Measurements from ENCODE around the gene DMKN. TPM values are rescaled to one million over a fixed set of nuclear protein-coding genes. Genes with fewer than 3 reads are reported as not detected.
A peak's percentile ranks its signal among the peaks of the same experiment; 100 is the strongest.

The DMKN gene
- total and polyA plus RNA-seq, 9 donors: 1.1 to 22.6 (median 2.0) TPM

DNA sequence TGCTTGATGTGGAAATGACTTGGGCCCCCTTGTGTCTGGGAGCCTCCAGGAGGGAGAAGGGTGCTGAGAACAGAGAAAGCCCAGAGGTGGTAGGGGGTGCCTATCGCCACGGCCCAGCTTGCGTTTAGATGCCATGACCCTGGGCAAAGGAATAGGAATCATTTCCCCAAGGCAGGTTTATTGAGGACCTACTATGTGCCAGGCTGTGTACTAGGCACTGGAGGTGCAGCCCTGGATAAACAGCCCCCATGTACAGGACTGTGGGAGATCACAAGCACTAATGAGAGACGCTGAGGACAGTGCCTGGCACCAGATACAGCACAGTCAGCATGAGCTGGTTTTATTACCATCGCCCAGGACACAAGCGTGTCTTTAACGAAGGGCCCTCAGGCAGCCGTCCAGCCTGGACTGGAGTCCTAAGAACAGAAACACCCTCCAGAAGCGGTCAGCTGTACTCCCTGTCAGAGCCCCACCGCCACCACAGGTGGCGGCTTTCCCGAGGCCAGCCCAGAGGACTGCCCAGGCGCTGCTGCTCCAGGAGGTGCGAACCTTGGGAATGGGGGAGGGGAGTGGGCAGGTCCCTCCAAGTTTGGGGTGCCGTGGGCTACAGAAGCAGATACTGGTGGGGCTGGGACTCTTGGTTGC lies 36.6 kb upstream of the DMKN start:
- Histone ChIP-seq H3K9me3 (replicated peaks; ENCODE audit: control insufficient read depth, low read depth, low read length) (no peaks in the 10 kb centered on the region), H3K4me1 (ENCODE audit: control insufficient read depth, insufficient read depth, low read length) (peaks cover 11% of the 10 kb centered on the region), H3K27ac (ENCODE audit: low read length) (no peak overlapping the region), H3K4me3 (ENCODE audit: low read length) (no peak overlapping the region), H3K27me3 (ENCODE audit: control insufficient read depth, insufficient read depth, low read length) (no peaks in the 10 kb centered on the region), H3K36me3 (ENCODE audit: control insufficient read depth, insufficient read depth, low read length) (peaks cover 17% of the 10 kb centered on the region)
- 77% methylated on average over 15 of the region's 15 CpGs for WGBS (ENCODE audit: insufficient coverage)
- no peak for DNase-seq

DNA sequence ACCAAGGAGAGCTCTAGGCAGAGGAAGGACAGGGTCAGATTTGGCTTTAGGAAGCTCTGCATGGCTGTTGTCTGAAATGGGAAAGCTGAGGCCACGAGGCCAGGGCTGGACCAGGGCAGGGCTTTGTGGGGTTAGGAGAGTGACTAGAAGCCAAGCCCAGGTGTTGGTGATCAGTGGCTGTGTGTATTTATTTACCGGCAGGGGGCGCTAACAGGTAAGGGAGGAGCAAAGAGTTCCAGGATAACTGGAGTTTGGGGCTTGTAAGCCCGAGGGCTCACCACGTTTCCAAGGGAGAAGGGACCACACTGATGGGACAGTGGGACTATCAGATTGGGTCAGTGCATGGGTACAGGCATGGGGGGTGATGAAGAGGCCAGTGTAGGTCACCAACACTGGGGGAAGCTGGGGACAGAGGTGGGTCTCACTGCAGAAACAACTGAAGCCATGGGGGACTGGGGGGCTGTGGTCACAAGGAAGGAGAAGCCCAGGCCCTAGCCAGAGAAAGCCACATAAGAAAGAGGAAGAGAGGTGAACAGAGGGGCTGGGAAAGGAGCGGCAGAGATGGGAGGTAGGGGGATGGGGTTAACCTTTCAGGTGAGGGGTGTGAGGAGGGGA lies 35.8 kb upstream of the DMKN start:
- WGBS (ENCODE audit: insufficient coverage): 20% methylated on average over 6 of the region's 6 CpGs
- no peaks in the 10 kb centered on the region for H3K9me3 ChIP-seq (replicated peaks; ENCODE audit: control insufficient read depth, low read depth, low read length)
- peak; percentile 73 for DNase-seq
- H3K4me3 ChIP-seq (ENCODE audit: low read length): no peak overlapping the region
- peaks cover 17% of the 10 kb centered on the region for H3K36me3 ChIP-seq (ENCODE audit: control insufficient read depth, insufficient read depth, low read length)
- no peak overlapping the region for H3K27ac ChIP-seq (ENCODE audit: low read length)
- H3K4me1 ChIP-seq (ENCODE audit: control insufficient read depth, insufficient read depth, low read length): peaks cover 18% of the 10 kb centered on the region
- no peaks in the 10 kb centered on the region for H3K27me3 ChIP-seq (ENCODE audit: control insufficient read depth, insufficient read depth, low read length)

DNA sequence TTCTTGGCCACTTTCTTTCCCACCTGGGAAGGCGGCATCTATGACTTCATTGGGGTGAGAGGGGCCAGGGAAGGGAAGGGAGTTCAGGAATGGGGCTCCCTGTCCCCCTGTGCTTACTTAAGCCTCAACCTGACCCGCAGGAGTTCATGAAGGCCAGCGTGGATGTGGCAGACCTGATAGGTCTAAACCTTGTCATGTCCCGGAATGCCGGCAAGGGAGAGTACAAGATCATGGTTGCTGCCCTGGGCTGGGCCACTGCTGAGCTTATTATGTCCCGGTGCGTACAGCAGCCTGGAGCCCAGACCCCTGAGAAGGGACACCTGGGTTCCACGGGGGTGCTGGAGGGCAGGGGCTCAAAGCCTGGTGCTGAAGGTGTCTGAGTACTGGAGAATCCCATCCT lies 33.1 kb upstream of the DMKN start:
- peaks cover 23% of the 10 kb centered on the region for H3K36me3 ChIP-seq (ENCODE audit: control insufficient read depth, insufficient read depth, low read length)
- peaks cover 19% of the 10 kb centered on the region for H3K4me1 ChIP-seq (ENCODE audit: control insufficient read depth, insufficient read depth, low read length)
- no peak overlapping the region for H3K27ac ChIP-seq (ENCODE audit: low read length)
- no peaks in the 10 kb centered on the region for H3K9me3 ChIP-seq (replicated peaks; ENCODE audit: control insufficient read depth, low read depth, low read length)
- WGBS (ENCODE audit: insufficient coverage): 87% methylated on average over 7 of the region's 8 CpGs
- no peak for DNase-seq
- no peak overlapping the region for H3K4me3 ChIP-seq (ENCODE audit: low read length)
- H3K27me3 ChIP-seq (ENCODE audit: control insufficient read depth, insufficient read depth, low read length): no peaks in the 10 kb centered on the region

DNA sequence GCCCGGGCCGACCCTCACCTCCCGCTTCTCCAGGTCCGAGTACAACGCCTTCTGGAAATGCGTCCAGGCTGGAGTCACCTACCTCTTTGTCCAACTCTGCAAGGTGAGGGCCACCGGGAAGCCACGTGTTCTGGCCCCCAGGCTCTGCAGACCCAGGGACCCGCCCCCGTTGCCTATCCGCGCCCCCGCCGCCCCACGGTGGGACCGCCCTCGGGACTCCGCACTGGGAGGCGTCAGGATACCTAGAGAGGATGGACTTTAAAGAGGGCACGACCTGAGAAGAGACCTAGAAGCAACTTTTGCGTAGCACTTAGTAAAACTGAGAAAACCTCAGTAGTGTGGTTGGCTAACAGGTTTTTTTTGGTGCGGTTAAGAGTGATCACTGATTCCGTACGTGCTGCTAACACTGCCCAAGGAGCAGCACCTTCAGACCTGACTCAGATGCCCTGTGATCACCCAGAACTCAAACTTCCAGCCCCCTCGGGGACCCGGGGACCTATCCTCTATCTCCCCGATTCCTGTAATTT lies 32.5 kb upstream of the DMKN start:
- Histone ChIP-seq H3K36me3 (ENCODE audit: control insufficient read depth, insufficient read depth, low read length) (peaks cover 23% of the 10 kb centered on the region), H3K27me3 (ENCODE audit: control insufficient read depth, insufficient read depth, low read length) (no peaks in the 10 kb centered on the region), H3K27ac (ENCODE audit: low read length) (peak overlapping the region; percentile 15), H3K4me3 (ENCODE audit: low read length) (peak overlapping the region; percentile 93), H3K4me1 (ENCODE audit: control insufficient read depth, insufficient read depth, low read length) (peaks cover 19% of the 10 kb centered on the region), H3K9me3 (replicated peaks; ENCODE audit: control insufficient read depth, low read depth, low read length) (no peaks in the 10 kb centered on the region)
- WGBS (ENCODE audit: insufficient coverage): 2% methylated on average over 25 of the region's 27 CpGs
- DNase-seq: peak; percentile 33

DNA sequence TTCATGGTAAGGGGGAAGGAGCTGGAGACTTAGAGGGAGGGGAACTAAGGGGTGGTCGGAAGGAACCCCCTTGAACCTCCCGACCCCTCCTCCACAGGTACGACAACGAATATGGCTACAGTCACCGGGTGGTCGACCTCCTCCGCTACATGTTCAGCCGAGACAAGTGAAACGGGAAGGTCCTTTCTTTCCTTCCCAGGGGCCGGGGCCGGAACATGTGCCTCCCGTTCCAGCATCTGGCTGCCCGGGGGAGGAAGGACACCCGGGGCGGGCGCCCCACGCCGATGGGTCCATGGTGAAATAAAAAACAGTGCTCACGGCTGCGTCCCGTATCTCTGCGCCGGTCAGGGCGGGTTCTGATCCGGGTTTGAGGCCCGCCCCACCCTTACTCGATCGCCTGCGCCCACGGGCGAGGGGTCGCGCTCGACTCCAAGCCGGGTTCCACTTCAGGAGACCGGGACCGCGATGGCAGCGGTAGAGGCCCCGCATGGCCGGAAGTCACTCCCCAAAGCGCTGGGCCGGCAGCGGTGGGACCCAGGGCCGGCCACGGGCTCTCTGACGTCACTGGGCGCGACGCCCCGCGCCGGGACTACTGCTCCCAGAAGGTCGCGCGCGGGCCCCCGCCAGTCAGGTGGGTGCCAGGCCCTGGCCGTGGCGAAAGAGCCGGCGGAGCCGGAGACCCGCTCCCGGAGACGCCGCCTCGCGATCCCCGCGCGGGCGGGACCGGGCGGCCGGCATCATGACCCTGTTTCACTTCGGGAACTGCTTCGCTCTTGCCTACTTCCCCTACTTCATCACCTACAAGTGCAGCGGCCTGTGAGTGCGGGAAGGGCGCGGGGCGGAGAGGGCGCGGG lies 31.8 kb upstream of the DMKN start, which contains the start of gene TMEM147:
TSS of gene TMEM147 (plus strand) at position 626 of the 854 bp plus-strand sequence. CDS start at position 740, 114 bp downstream.
- DNase-seq: peak; percentile 95
- under 1% methylated on average over 79 of the region's 85 CpGs for WGBS (ENCODE audit: insufficient coverage)
- peaks cover 23% of the 10 kb centered on the region for H3K36me3 ChIP-seq (ENCODE audit: control insufficient read depth, insufficient read depth, low read length)

DNA sequence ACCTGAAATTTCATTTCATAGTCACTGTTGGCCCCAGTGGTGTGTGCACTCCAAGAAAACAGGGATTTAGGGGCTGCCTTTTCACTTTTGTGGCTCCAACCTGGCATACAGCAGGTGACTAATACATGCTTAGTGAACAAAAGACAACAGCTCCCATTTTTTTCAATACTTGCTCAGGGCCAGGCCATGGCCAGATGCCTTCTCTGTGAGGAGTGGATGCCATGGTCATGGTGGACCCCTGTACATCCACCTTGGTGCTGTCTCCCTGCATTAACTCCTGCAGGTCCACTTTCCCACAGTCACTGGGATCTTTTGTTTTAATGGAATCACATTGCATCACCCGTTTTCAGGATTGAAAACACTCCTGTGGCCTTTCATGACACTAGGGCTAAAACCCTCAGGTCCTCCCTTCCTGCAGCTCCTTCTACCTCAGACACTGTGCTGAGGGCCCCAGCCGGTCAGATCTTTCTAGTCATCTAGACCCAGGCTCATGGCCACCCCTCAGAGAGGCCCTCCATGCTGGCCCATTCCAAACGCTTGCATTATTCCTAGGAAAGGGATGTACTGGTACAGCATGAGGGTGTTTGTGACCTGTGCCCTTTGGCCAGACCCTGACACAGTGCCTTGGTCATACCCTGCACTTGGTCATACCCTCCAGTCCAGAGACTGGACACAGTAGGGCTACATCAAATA lies 30.8 kb upstream of the DMKN start:
- Histone ChIP-seq H3K27ac (ENCODE audit: low read length) (no peak overlapping the region), H3K27me3 (ENCODE audit: control insufficient read depth, insufficient read depth, low read length) (no peaks in the 10 kb centered on the region), H3K36me3 (ENCODE audit: control insufficient read depth, insufficient read depth, low read length) (peaks cover 23% of the 10 kb centered on the region), H3K4me1 (ENCODE audit: control insufficient read depth, insufficient read depth, low read length) (peaks cover 19% of the 10 kb centered on the region), H3K9me3 (replicated peaks; ENCODE audit: control insufficient read depth, low read depth, low read length) (no peaks in the 10 kb centered on the region), H3K4me3 (ENCODE audit: low read length) (peak overlapping the region; percentile 93)
- no peak for DNase-seq
- WGBS (ENCODE audit: insufficient coverage): 83% methylated on average over 1 of the region's 3 CpGs

More for the DNA sequence above, 31.8 kb upstream of the DMKN start, which contains the start of gene TMEM147:
- Histone ChIP-seq H3K9me3 (replicated peaks; ENCODE audit: control insufficient read depth, low read depth, low read length) (no peaks in the 10 kb centered on the region), H3K4me3 (ENCODE audit: low read length) (peak within 1 kb of the TSS; percentile 93), H3K4me1 (ENCODE audit: control insufficient read depth, insufficient read depth, low read length) (peaks cover 19% of the 10 kb centered on the region), H3K27me3 (ENCODE audit: control insufficient read depth, insufficient read depth, low read length) (no peaks in the 10 kb centered on the region), H3K27ac (ENCODE audit: low read length) (peak within 1 kb of the TSS; percentile 77)

DNA sequence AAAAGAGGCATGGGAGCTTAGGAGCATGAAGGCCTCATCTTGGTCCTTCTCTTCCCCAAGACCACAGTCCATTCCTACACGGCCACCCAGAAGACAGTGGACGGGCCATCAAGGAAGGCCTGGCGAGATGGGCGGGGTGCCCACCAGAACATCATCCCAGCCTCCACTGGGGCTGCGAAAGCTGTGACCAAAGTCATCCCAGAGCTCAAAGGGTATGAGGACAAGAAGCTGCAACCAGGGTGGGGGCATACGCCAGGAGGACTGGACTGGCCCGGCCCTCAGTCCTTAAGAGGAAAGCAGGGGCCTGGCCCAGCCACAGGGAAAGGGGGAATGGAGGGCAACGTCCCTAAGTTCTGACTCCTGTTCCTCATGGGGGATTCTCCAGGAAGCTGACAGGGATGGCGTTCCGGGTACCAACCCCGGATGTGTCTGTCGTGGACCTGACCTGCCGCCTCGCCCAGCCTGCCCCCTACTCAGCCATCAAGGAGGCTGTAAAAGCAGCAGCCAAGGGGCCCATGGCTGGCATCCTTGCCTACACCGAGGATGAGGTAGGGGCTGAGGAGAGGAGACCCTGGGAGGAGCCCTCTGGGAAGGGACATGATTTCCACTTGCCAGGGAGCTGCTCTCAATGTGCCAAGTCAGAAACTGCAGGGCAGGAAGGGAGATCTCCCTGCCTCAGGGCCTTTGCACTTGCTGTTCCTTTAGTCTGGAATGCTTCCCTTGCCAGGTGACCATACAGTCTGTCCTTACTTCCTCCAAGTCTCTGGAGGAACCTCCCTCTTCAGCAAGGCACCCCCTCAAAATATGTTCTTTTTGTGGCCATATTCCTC lies 30.0 kb upstream of the DMKN start:
- Histone ChIP-seq H3K27me3 (ENCODE audit: control insufficient read depth, insufficient read depth, low read length) (no peaks in the 10 kb centered on the region), H3K27ac (ENCODE audit: low read length) (no peak overlapping the region), H3K9me3 (replicated peaks; ENCODE audit: control insufficient read depth, low read depth, low read length) (no peaks in the 10 kb centered on the region), H3K4me3 (ENCODE audit: low read length) (no peak overlapping the region), H3K4me1 (ENCODE audit: control insufficient read depth, insufficient read depth, low read length) (peaks cover 19% of the 10 kb centered on the region), H3K36me3 (ENCODE audit: control insufficient read depth, insufficient read depth, low read length) (peaks cover 23% of the 10 kb centered on the region)
- no peak for DNase-seq
- 87% methylated on average over 7 of the region's 15 CpGs for WGBS (ENCODE audit: insufficient coverage)

DNA sequence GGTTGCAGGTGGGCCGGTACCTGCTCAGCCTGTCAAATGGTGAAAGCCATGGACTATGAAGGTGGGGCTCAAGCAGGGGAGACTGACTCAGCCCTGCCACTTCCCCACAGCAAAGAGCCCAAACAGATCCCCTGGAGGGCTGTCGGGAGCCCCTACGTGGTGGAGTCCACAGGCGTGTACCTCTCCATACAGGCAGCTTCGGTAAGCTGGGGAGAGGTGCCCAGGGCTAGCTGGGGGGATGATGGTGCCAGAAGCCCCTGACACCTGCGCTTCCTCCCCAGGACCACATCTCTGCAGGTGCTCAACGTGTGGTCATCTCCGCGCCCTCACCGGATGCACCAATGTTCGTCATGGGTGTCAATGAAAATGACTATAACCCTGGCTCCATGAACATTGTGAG lies 28.8 kb upstream of the DMKN start:
- WGBS (ENCODE audit: insufficient coverage): 95% methylated on average over 4 of the region's 11 CpGs
- Histone ChIP-seq H3K4me3 (ENCODE audit: low read length) (no peak overlapping the region), H3K27ac (ENCODE audit: low read length) (no peak overlapping the region), H3K4me1 (ENCODE audit: control insufficient read depth, insufficient read depth, low read length) (peaks cover 19% of the 10 kb centered on the region), H3K27me3 (ENCODE audit: control insufficient read depth, insufficient read depth, low read length) (no peaks in the 10 kb centered on the region), H3K9me3 (replicated peaks; ENCODE audit: control insufficient read depth, low read depth, low read length) (no peaks in the 10 kb centered on the region), H3K36me3 (ENCODE audit: control insufficient read depth, insufficient read depth, low read length) (peaks cover 15% of the 10 kb centered on the region)
- no peak for DNase-seq

DNA sequence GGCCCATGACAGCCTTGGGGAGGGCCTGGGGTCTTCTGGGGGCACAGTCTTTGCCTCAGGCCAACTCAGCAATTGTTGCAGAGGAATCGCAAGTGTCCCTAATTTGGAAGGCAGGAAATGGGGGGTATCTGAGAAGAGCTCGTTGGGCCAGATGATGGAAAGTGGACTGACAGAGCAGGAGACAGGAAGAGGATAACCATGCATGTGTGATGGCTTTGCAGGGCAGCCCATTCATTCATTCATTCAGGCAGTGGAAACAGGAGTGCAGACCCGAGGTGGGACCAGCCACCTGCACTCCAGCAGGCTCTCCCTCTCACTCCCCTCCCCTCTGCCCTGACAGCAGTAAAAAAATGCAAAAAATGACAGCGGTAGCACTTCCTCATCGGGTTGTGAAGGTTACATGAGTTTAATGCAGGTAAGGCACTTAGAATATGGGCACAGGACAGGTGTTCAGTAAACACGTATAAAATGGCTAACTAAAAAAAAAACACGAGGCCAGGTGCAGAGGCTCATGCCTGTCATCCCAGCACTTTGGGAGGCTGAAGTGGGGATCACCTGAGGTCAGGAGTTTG lies 27.0 kb upstream of the DMKN start:
- H3K36me3 ChIP-seq (ENCODE audit: control insufficient read depth, insufficient read depth, low read length): peaks cover 6% of the 10 kb centered on the region
- no peaks in the 10 kb centered on the region for H3K27me3 ChIP-seq (ENCODE audit: control insufficient read depth, insufficient read depth, low read length)
- H3K4me1 ChIP-seq (ENCODE audit: control insufficient read depth, insufficient read depth, low read length): peaks cover 9% of the 10 kb centered on the region
- no peak for DNase-seq
- no peak overlapping the region for H3K4me3 ChIP-seq (ENCODE audit: low read length)
- H3K27ac ChIP-seq (ENCODE audit: low read length): no peak overlapping the region
- 92% methylated on average over 3 of the region's 7 CpGs for WGBS (ENCODE audit: insufficient coverage)
- H3K9me3 ChIP-seq (replicated peaks; ENCODE audit: control insufficient read depth, low read depth, low read length): no peaks in the 10 kb centered on the region

Data from muscle of leg (tissue), 11 donors.